Measurements from ENCODE around the gene MRPL39.

MRPL39 gene

DNA sequence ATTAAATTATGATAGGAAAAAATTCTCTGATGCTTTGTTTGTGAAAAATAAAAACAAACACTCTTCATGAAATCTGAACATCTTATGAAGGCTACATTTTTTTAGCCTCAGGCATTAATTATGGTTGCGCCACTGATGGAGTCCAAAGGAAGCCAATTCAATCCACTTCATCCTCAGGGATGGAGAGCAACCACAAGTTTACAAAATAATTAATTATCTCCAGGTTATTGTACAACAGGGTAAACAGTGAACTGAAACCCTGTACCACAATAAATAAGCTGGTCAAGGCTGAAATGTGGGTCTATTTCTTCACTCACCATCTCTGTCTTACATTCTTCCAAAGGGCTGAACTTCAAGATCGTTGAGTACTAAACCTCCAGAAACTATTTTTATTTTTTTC, 49.2 kb downstream of the MRPL39 start:
- no peak overlapping the region for H3K4me3 ChIP-seq (ENCODE audit: low read depth, low read length)
- TF ChIP-seq, protein P1, sequence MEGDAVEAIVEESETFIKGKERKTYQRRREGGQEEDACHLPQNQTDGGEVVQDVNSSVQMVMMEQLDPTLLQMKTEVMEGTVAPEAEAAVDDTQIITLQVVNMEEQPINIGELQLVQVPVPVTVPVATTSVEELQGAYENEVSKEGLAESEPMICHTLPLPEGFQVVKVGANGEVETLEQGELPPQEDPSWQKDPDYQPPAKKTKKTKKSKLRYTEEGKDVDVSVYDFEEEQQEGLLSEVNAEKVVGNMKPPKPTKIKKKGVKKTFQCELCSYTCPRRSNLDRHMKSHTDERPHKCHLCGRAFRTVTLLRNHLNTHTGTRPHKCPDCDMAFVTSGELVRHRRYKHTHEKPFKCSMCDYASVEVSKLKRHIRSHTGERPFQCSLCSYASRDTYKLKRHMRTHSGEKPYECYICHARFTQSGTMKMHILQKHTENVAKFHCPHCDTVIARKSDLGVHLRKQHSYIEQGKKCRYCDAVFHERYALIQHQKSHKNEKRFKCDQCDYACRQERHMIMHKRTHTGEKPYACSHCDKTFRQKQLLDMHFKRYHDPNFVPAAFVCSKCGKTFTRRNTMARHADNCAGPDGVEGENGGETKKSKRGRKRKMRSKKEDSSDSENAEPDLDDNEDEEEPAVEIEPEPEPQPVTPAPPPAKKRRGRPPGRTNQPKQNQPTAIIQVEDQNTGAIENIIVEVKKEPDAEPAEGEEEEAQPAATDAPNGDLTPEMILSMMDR (IDR thresholded peaks at IDR 0.05; ENCODE audit: low read depth, low read length, missing control alignments) = no peak
- DNase-seq (ENCODE audit: low read depth) = no peak

DNA sequence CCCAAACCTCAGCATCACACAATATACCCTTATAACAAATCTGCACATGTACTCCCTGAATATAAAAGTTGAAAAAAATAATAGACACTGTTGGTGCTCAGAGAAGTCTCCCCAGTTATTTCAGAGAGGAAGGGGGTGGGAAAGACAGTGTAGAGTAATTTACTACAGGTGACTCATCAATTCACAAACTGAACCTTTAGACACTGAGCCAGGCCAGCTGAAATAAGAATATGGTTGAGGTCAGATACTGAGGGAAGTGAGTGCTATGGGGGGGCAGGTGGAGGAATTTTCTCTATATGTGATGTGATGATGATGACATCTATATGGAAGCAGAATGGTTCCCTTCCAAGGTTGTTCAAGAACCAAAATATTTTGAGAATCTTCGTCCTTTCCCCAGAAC, 50.1 kb downstream of the MRPL39 start:
- TF ChIP-seq, protein P1 (IDR thresholded peaks at IDR 0.05; ENCODE audit: low read depth, low read length, missing control alignments) = no peak
- DNase-seq (ENCODE audit: low read depth) = no peak

DNA sequence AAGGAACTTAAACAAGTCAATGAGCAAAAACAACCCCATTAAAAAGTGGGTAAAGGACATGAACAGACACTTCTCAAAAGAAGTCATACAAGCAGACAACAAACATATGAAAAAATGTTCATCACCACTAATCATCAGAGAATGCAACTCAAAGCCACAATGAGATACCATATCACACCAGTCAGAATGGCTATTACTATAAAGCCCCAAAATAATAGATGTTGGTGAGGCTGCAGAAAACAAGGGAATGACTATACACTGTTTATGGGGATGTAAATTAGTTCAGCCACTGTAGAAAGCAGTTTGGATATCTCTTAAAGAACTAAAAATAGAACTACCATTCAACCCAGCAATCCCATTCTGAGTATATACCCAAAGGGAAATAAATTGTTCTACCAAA, 51.2 kb downstream of the MRPL39 start:
- H3K4me3 ChIP-seq (ENCODE audit: low read depth, low read length) = no peak overlapping the region
- no peak for DNase-seq (ENCODE audit: low read depth)

More for the DNA sequence above, 50.1 kb downstream of the MRPL39 start:
- no peak overlapping the region for H3K4me3 ChIP-seq (ENCODE audit: low read depth, low read length)

DNA sequence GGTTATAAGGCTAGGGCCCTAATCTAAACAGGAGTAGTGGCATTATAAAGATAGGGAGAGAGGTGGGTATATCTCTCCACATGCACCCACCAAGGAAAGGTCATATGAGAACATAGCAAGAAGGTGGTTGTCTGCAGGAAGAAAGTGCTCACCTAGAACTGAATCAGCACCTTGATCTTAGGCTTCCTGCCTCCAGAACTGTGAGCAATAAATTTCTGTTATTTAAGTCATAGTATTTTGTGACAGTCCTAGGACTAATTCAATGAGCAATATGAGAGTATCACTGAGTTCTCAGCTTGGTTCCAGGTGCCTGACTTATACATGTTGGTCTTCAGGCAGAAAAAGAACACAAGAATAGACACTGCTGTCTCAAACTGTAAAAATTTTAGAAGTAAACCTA, 51.8 kb downstream of the MRPL39 start:
- TF ChIP-seq, protein P1 (IDR thresholded peaks at IDR 0.05; ENCODE audit: low read depth, low read length, missing control alignments) = no peak
- no peak for DNase-seq (ENCODE audit: low read depth)
- H3K4me3 ChIP-seq (ENCODE audit: low read depth, low read length) = no peak overlapping the region

More for the DNA sequence above, 51.2 kb downstream of the MRPL39 start:
- TF ChIP-seq, protein P1 (IDR thresholded peaks at IDR 0.05; ENCODE audit: low read depth, low read length, missing control alignments) = no peak

DNA sequence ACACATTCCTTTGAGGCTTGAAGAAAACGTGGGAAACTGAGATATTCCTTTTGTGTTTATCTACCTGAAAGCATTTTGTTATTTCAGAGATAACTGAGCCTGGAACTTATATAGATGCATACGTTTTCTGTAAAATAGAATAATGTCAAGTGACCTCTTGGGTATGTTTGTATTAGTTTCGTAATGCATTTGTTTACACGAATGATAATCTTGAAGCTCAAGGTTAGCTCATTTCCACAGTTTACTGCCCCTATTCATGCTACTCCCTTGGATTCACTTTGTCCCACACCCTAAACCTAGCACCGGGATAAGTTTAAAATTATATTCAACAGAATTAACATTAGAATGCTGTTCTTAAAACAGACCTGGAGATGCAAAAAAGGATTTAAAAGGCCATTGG, 54.4 kb downstream of the MRPL39 start:
- TF ChIP-seq, protein P1 (IDR thresholded peaks at IDR 0.05; ENCODE audit: low read depth, low read length, missing control alignments) = no peak
- no peak for DNase-seq (ENCODE audit: low read depth)
- no peak overlapping the region for H3K4me3 ChIP-seq (ENCODE audit: low read depth, low read length)

DNA sequence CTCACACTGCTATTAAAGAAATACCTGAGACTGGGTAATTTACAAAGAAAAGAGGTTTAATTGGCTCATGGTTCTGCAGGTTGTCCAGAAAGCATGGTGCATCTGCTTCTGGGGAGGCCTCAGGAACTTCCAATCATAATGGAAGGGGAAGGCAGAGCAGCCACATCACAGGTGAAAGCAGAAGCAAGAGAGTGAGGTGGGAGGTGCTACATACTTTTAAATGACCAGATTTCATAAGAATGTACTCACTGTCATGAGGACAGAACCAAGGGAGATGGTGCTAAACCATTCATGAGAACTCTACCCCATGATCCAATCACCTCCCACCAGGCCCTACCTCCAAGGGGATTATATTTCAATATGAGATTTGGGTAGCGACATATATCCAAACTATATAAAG, 55.7 kb downstream of the MRPL39 start:
- no peak overlapping the region for H3K4me3 ChIP-seq (ENCODE audit: low read depth, low read length)
- DNase-seq (ENCODE audit: low read depth) = no peak
- TF ChIP-seq, protein P1 (IDR thresholded peaks at IDR 0.05; ENCODE audit: low read depth, low read length, missing control alignments) = no peak

DNA sequence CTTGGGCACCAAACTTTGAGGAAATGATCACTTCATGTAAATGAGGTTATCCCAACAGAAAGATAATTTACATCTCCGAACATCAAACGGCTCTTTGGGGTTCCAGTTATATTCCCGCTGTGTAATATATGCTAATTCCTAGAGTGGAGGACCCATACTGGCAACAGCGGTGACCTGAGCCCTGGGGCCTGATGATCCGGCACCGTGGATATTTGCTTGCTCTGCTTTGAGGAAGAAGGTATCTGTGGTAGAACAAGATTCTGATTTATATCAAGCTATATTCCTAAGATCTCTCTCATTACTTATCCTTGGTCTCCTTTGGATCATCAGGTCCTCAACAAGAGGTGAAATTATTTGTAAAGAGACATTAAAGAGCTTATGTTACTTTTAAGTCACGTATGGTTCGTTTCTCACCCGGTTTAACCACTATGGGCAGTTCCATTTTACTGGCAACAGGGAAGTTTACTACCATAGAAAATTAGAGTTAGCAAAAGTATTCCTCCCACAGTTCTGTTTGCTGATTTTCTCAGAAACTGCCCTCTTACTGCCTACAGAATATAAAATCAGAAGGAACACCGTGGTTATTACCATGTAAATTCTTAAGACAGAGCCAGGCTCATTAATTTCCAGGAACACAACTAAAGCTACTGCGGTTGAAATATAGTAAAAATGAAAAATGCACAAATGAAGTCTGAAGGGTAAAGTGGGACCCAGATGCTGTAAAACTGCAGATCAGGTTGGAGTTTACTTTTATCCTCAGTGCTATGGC, 56.7 kb downstream of the MRPL39 start:
- DNase-seq (ENCODE audit: low read depth) = no peak
- TF ChIP-seq, protein P1 (IDR thresholded peaks at IDR 0.05; ENCODE audit: low read depth, low read length, missing control alignments) = no peak
- peak overlapping the region; percentile 22; the same call in 1 of the 2 replicates for H3K4me3 ChIP-seq (ENCODE audit: low read depth, low read length)
